Astrocyte (in vitro differentiated cells and primary cell): Measurements from ENCODE around the gene ADPRM.

Experiments used
- EZH2 ChIP-seq: IDR thresholded peaks from 2 replicates; pipeline ENCODE4 v1.6.1; 2012; ENCODE audit warnings: mild to moderate bottlenecking, low read length, inconsistent platforms; ENCODE audit not compliant: insufficient read depth
- TF ChIP-seq, protein P1 (sequence below): IDR thresholded peaks from 2 replicates; pipeline ENCODE4 v1.5.1; 2011; ENCODE audit warnings: low read depth, mild to moderate bottlenecking, inconsistent platforms, low read length, moderate library complexity; ENCODE audit not compliant: insufficient read depth

DNA sequence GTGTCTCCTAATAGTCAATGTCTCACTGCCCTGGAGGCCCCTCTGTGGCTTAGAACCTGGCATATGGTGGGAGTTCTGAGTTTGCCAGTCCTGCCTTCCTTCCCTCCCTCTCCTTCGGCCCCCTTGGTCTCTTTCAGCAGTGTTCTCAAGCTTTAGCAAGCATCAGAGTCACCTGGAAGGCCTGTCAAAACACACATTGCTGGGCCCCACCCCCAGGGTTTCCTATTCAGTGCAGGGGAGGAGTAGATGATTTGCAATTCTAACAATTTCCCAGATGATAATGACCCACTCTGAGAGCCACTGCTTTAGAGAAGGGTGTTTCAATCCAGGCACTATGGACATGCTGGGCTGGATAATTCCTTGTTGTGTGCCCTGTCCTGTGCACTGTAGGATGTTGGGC, 58.8 kb downstream of the ADPRM start:
- TF ChIP-seq EZH2 = no peak
- TF ChIP-seq, protein P1, sequence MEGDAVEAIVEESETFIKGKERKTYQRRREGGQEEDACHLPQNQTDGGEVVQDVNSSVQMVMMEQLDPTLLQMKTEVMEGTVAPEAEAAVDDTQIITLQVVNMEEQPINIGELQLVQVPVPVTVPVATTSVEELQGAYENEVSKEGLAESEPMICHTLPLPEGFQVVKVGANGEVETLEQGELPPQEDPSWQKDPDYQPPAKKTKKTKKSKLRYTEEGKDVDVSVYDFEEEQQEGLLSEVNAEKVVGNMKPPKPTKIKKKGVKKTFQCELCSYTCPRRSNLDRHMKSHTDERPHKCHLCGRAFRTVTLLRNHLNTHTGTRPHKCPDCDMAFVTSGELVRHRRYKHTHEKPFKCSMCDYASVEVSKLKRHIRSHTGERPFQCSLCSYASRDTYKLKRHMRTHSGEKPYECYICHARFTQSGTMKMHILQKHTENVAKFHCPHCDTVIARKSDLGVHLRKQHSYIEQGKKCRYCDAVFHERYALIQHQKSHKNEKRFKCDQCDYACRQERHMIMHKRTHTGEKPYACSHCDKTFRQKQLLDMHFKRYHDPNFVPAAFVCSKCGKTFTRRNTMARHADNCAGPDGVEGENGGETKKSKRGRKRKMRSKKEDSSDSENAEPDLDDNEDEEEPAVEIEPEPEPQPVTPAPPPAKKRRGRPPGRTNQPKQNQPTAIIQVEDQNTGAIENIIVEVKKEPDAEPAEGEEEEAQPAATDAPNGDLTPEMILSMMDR = no peak
